HG03066 (cell line): ENCODE data around the gene PPP1R3G.
"Not testable (repeated sequence)": the region's sequence is repeated elsewhere in the genome, so short reads cannot be mapped to it uniquely, and the experiment has no call there.

ENCODE experiments used
- ATAC-seq: cut with Tn5 transposase; IDR thresholded peaks from one replicate; pipeline ENCODE4 v1.9.1; 2021; ENCODE audit warnings: low read depth; ENCODE audit not compliant: unreplicated experiment

PPP1R3G gene

GRCh38 chr6:5084781-5085647 lies at the start of gene PPP1R3G:
PPP1R3G (plus strand) TSS chr6:5085341; CDS start chr6:5085486, 145 bp downstream.
- peak; percentile 48 for ATAC-seq

- no peak for ATAC-seq
Observed at GRCh38 chr6:5036269-5036668, 48.9 kb upstream of the PPP1R3G start.

GRCh38 chr6:5041955-5042354 lies 43.2 kb upstream of the PPP1R3G start:
- ATAC-seq, result no peak

GRCh38 chr6:5042436-5042835 lies 42.7 kb upstream of the PPP1R3G start:
- no peak for ATAC-seq

DNA sequence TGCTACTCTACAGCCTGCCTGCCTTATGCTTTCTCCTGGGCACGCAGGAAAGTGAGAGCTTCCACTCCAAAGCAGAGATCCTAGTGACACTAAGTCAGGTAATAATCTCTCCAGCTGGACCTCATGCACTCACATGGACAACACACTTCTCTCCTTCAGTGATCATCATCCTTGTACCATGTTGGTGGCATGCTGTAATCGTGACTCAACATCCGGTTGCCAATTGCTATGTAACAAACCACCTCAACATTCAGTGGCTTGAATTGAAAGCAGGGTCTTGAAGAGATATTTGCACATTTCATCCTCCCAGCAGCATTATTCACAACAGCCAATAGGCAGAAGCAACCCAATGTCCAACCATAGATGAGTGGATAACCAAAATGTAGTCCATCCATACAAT lies 40.3 kb upstream of the PPP1R3G start:
- no peak for ATAC-seq

DNA sequence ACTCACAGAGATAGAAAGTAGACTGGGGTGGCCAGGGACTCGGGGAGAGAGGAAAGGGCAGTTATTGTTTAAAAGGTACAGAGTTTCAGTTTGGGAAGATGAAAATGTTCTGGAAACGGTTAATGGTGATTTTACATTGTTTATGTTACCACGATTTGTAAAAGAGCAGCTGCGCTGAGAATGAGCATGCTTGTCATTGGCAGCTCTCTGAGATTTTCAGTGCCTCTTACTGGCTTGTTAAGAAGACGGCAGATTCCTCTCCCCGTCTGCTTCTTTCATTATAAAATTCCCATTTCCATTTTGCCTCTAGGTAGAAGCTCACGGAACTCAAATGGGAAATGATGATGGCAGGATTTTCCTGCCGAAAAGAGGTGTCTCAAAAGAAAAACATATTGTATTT lies 39.7 kb upstream of the PPP1R3G start:
- ATAC-seq, result no peak

DNA sequence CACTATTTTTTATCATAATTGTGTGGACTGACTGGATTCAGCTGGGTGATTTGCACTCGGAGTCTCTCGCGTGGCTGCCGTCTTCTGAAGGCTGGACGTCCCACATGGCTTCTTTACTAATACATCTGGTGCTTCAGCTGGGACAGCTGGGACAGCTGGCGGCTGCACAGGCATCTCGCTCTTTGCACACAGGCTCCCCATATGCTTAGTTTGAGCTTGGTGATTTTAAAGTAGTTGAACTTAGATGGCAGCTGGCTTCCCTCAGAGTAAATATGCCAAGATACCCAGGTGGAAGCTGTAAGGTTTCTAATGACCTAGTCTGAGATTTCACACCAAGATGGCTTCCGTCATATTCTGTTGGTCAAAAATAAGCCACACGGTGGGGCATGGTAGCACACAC lies 38.7 kb upstream of the PPP1R3G start:
- ATAC-seq, result no peak

DNA sequence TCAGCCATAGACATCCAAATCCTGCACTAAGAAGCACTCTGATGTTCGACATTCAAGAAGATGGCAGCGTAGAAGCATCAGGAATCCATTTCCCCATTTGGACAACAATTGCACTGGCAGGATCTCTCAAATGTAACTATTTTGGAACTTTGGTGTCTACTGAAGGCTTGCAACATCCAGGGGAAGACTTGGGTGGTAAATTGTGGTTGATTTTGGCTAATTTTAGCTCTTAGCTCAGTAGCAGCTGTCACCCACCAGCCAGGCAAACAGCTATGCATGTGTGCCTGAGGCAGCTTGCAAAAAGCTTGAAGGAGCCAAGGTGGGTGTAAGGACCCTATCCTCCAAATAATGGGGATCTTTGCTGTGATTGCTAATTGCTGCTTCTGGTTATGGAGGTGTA lies 35.1 kb upstream of the PPP1R3G start:
- no peak for ATAC-seq

GRCh38 chr6:5051394-5051793 lies 33.7 kb upstream of the PPP1R3G start:
- no peak for ATAC-seq

GRCh38 chr6:5053038-5053437 lies 32.1 kb upstream of the PPP1R3G start:
- no peak for ATAC-seq

- ATAC-seq, result no peak
Observed at GRCh38 chr6:5053864-5054244, 31.3 kb upstream of the PPP1R3G start.

DNA sequence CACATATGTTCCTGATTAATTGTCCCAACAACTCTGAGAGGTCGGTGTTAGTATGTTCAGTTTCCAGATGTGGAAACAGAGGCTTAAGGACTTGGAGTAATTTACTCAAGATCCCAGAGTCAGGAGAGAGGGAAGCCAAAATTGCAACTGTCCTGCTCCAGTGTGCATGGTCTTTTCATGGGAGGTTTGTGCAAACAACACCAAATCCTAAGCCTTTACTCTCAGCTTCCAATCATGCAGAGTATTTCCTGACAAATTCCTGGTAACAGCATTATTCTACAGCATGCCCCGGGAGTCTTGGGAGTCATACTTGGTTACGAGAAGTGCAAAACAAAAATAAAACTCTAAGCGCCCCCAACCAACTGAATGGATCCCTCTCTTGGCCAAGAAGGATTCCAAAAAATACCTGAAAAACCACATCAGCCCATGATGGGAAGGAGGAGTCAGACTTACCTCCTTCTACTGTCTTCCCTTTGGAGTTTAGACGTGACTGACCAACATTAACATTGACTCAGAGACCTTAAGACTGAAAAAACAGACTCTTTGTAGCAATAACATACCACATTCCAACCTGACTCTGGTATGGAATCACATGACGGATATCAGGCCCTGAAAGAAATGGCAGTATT lies 30.8 kb upstream of the PPP1R3G start:
- no peak for ATAC-seq

DNA sequence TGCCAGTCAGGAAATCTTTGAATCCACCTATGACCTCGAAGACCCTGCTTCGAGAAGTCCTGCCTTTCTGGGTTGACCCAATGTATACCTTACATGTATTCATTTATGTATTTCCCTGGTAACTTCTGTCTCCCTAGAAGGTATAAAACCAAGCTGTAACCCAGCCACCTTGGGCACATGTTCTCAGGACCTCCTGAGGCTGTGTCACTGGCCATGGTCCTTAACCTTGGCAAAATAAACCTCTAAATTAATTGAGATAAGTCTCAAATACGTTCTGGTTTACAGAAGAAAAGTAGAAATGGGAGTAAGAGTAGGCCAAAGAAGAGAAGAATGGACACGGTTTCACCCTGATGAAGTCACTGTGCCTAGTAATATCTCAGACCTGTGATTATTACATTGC lies 30.0 kb upstream of the PPP1R3G start:
- ATAC-seq, result no peak

GRCh38 chr6:5058254-5058653 lies 26.9 kb upstream of the PPP1R3G start:
- ATAC-seq, result no peak

- ATAC-seq, result no peak
Observed at GRCh38 chr6:5059036-5059896, 25.9 kb upstream of the PPP1R3G start.

- not testable (repeated sequence) for ATAC-seq
Observed at GRCh38 chr6:5060439-5060838, 24.7 kb upstream of the PPP1R3G start.

DNA sequence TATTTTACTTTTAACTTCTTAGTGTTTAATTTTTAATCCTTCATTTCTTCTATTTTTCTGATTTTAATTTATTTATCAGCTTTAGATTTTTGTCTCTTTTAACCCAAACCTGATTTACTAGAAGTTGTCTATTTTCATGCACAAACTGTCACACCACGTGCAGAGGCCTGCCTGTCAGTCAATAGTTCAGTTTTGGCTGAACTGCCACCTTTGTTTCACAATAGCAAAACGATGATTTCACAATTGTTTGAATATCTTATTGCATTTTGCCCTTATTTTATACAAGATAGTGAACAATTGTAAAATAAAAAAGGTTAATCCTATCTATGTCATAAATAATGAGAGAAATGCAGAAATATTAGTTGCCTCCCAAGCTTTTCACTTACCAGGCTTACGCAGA lies 24.0 kb upstream of the PPP1R3G start:
- ATAC-seq, result no peak

- ATAC-seq, result no peak
Observed at GRCh38 chr6:5063617-5064016, 21.5 kb upstream of the PPP1R3G start.

- ATAC-seq, result no peak
Observed at GRCh38 chr6:5066456-5067093, 18.6 kb upstream of the PPP1R3G start.

DNA sequence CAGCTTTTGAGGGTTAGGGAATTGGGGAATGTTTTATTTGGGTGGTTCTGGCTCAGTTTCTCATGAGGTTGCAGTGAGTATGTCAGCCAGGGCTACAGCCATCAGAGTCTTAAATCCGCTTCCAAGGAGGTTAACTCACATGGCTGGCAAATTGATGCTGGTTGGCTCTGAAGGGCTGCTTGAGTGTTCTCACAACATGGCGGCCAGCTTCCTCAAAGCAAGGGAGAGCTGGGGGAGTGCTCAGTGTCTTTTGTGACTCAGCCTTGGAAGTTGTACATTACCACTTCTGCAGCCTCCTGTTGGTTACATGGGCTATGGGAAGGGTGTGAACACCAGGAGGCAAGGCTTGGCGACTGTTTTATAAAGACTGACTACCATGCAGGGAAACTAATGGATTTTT lies 17.8 kb upstream of the PPP1R3G start:
- no peak for ATAC-seq
